Measurements from ENCODE around the gene UBTD2.

Gene UBTD2

GRCh38 chr5:172276214-172276613, 7.3 kb downstream of the UBTD2 start (continued):
- TF ChIP-seq BACH2 (CRISPR knock-in tag; IDR thresholded peaks at IDR 0.05; ENCODE audit: borderline replicate concordance), result no peak
- no peak for TF ChIP-seq ISL1 (CRISPR knock-in tag; IDR thresholded peaks at IDR 0.05)
- no peak for TF ChIP-seq SNAI2 (CRISPR knock-in tag; IDR thresholded peaks at IDR 0.05)

GRCh38 chr5:172274951-172275753, 8.4 kb downstream of the UBTD2 start:
- no peak for TF ChIP-seq TOX (CRISPR knock-in tag; IDR thresholded peaks at IDR 0.05; ENCODE audit: borderline replicate concordance)
- TF ChIP-seq ZNF565 (CRISPR knock-in tag; conservative IDR thresholded peaks at IDR 0.05; ENCODE audit: low read depth), result no peak
- TF ChIP-seq CSDC2 (CRISPR knock-in tag; IDR thresholded peaks at IDR 0.05), result no peak
- TF ChIP-seq TCF4 (CRISPR knock-in tag; IDR thresholded peaks at IDR 0.05; ENCODE audit: borderline replicate concordance), result no peak
- no peak for TF ChIP-seq ZFP3 (CRISPR knock-in tag; IDR thresholded peaks at IDR 0.05)
- TF ChIP-seq ZFP30 (CRISPR knock-in tag; IDR thresholded peaks at IDR 0.05), result no peak
- no peak for TF ChIP-seq SNAI2 (CRISPR knock-in tag; IDR thresholded peaks at IDR 0.05)
- no peak for TF ChIP-seq ISL1 (CRISPR knock-in tag; IDR thresholded peaks at IDR 0.05)
- TF ChIP-seq ARNTL (CRISPR knock-in tag; IDR thresholded peaks at IDR 0.05; ENCODE audit: borderline replicate concordance, low read depth), result no peak
- no peak for TF ChIP-seq RARB (CRISPR knock-in tag; IDR thresholded peaks at IDR 0.05)
- TF ChIP-seq OSR1 (CRISPR knock-in tag; IDR thresholded peaks at IDR 0.05), result no peak
- TF ChIP-seq ESRRG (CRISPR knock-in tag; IDR thresholded peaks at IDR 0.05), result no peak
- no peak for TF ChIP-seq PPARA (CRISPR knock-in tag; IDR thresholded peaks at IDR 0.05; ENCODE audit: borderline replicate concordance)
- TF ChIP-seq ZNF70 (CRISPR knock-in tag; IDR thresholded peaks at IDR 0.05), result no peak
- no peak for ATAC-seq

- TF ChIP-seq OSR1 (CRISPR knock-in tag; IDR thresholded peaks at IDR 0.05), result no peak
- no peak for TF ChIP-seq CSRNP3 (CRISPR knock-in tag; IDR thresholded peaks at IDR 0.05)
- TF ChIP-seq CSDC2 (CRISPR knock-in tag; IDR thresholded peaks at IDR 0.05), result no peak
- TF ChIP-seq POU6F1 (CRISPR knock-in tag; IDR thresholded peaks at IDR 0.05; ENCODE audit: borderline replicate concordance, low read depth), result no peak
- TF ChIP-seq GLIS3 (CRISPR knock-in tag; IDR thresholded peaks at IDR 0.05), result no peak
- no peak for TF ChIP-seq ESRRG (CRISPR knock-in tag; IDR thresholded peaks at IDR 0.05)
- TF ChIP-seq ARNTL (CRISPR knock-in tag; IDR thresholded peaks at IDR 0.05; ENCODE audit: borderline replicate concordance, low read depth), result no peak
- TF ChIP-seq TCF4 (CRISPR knock-in tag; IDR thresholded peaks at IDR 0.05; ENCODE audit: borderline replicate concordance), result no peak
- TF ChIP-seq ZC3H10 (CRISPR knock-in tag; IDR thresholded peaks at IDR 0.05), result no peak
- TF ChIP-seq ZNF565 (CRISPR knock-in tag; conservative IDR thresholded peaks at IDR 0.05; ENCODE audit: low read depth), result no peak
- ATAC-seq, result no peak
Measured at GRCh38 chr5:172267943-172268342, 15.6 kb downstream of the UBTD2 start.

- no peak for TF ChIP-seq ZNF70 (CRISPR knock-in tag; IDR thresholded peaks at IDR 0.05)
- TF ChIP-seq TCF4 (CRISPR knock-in tag; IDR thresholded peaks at IDR 0.05; ENCODE audit: borderline replicate concordance), result no peak
- no peak for TF ChIP-seq PATZ1 (CRISPR knock-in tag; IDR thresholded peaks at IDR 0.05; ENCODE audit: borderline replicate concordance)
- TF ChIP-seq ZNF565 (CRISPR knock-in tag; conservative IDR thresholded peaks at IDR 0.05; ENCODE audit: low read depth), result no peak
- TF ChIP-seq PPARA (CRISPR knock-in tag; IDR thresholded peaks at IDR 0.05; ENCODE audit: borderline replicate concordance), result no peak
- TF ChIP-seq GLIS3 (CRISPR knock-in tag; IDR thresholded peaks at IDR 0.05), result no peak
- TF ChIP-seq CSDC2 (CRISPR knock-in tag; IDR thresholded peaks at IDR 0.05), result no peak
- no peak for TF ChIP-seq OSR1 (CRISPR knock-in tag; IDR thresholded peaks at IDR 0.05)
- no peak for TF ChIP-seq RARB (CRISPR knock-in tag; IDR thresholded peaks at IDR 0.05)
- no peak for TF ChIP-seq ZFP30 (CRISPR knock-in tag; IDR thresholded peaks at IDR 0.05)
- TF ChIP-seq ISL1 (CRISPR knock-in tag; IDR thresholded peaks at IDR 0.05), result no peak
- TF ChIP-seq TOX (CRISPR knock-in tag; IDR thresholded peaks at IDR 0.05; ENCODE audit: borderline replicate concordance), result no peak
- TF ChIP-seq TSHZ2 (CRISPR knock-in tag; IDR thresholded peaks at IDR 0.05), result no peak
- TF ChIP-seq CREB5 (CRISPR knock-in tag; IDR thresholded peaks at IDR 0.05; ENCODE audit: low read depth), result no peak
- no peak for TF ChIP-seq ARNTL (CRISPR knock-in tag; IDR thresholded peaks at IDR 0.05; ENCODE audit: borderline replicate concordance, low read depth)
- no peak for TF ChIP-seq BACH2 (CRISPR knock-in tag; IDR thresholded peaks at IDR 0.05; ENCODE audit: borderline replicate concordance)
- no peak for TF ChIP-seq CSRNP3 (CRISPR knock-in tag; IDR thresholded peaks at IDR 0.05)
- no peak for TF ChIP-seq ZFP3 (CRISPR knock-in tag; IDR thresholded peaks at IDR 0.05)
- TF ChIP-seq SNAI2 (CRISPR knock-in tag; IDR thresholded peaks at IDR 0.05), result no peak
- no peak for ATAC-seq
Measured at GRCh38 chr5:172266676-172267092, 16.9 kb downstream of the UBTD2 start.
